ENCODE measurements around the gene CRKL. TPM values are rescaled to one million over a fixed set of nuclear protein-coding genes. Genes with fewer than 3 reads are reported as not detected.

CRKL gene
- total RNA-seq, 1 experiment from 2014 or later = 87.7 TPM

GRCh38 chr22:20965888-20966855, 49.0 kb downstream of the CRKL start:
- Histone ChIP-seq H3K9ac (ENCODE audit: low read length) (no peak overlapping the region), H3K36me3 (ENCODE audit: control insufficient read depth in 1 of 2, insufficient read depth in 2 of 2, low read length in 2 of 2) (no peaks in the 10 kb centered on the region), H3K9me3 (ENCODE audit: control insufficient read depth in 1 of 2, insufficient read depth in 1 of 2, low read depth in 1 of 2, low read length in 2 of 2) (no peaks in the 10 kb centered on the region), H3K4me3 (replicated peaks in 1 of 2; ENCODE audit: low read depth in 1 of 2, low read length in 2 of 2) (no peak overlapping the region), H3K4me2 (ENCODE audit: low read length) (no peak overlapping the region), H4K20me1 (ENCODE audit: insufficient read depth) (no peaks in the 10 kb centered on the region), H3K27ac (ENCODE audit: low read depth, low read length) (no peak overlapping the region), H3K9me2 (ENCODE audit: insufficient read depth) (no peaks in the 10 kb centered on the region), H3K27me3 (ENCODE audit: insufficient read depth, low read length) (no peaks in the 10 kb centered on the region), H3K4me1 (ENCODE audit: control insufficient read depth in 1 of 2, insufficient read depth in 2 of 2, low read length in 2 of 2) (peaks cover 0 to 4% of the 10 kb centered on the region in 2 experiments; a peak in 1 of 4 replicates), H2AFZ (ENCODE audit: low read depth, low read length, poor library complexity, severe bottlenecking) (no peak overlapping the region), H3K79me2 (ENCODE audit: insufficient read depth, low read length) (no peaks in the 10 kb centered on the region)
- no peak for ATAC-seq
- RAD21 ChIA-PET (ENCODE audit: low non-redundant PET in 1 of 2, low total read pairs in 2 of 2, uncharacterized antibody in 2 of 2, unreplicated experiment in 2 of 2) = no interaction called here
- TF ChIP-seq JUND (IDR thresholded peaks at IDR 0.05) (no peak), ATF3 (IDR thresholded peaks at IDR 0.05) (no peak)
- BruUV-seq (replicated peaks) = no TSS peak
- CTCF ChIA-PET = no interaction called here
- intact Hi-C loops (cut with micrococcal nuclease) = no loop called here
- POLR2A ChIA-PET = no interaction called here
- no peak for DNase-seq (ENCODE audit: low read depth, low spot score)

- H3K4me1 ChIP-seq (ENCODE audit: control insufficient read depth in 1 of 2, insufficient read depth in 2 of 2, low read length in 2 of 2) = no peaks in the 10 kb centered on the region
- ChIA-PET CTCF (no interaction called here), RAD21 (ENCODE audit: low non-redundant PET in 1 of 2, low total read pairs in 2 of 2, uncharacterized antibody in 2 of 2, unreplicated experiment in 2 of 2) (no interaction called here), POLR2A (no interaction called here)
- H3K9ac ChIP-seq (ENCODE audit: low read length) = no peak within 1 kb of the TSS
- H4K20me1 ChIP-seq (ENCODE audit: insufficient read depth) = no peaks in the 10 kb centered on the region
- no peaks in the 10 kb centered on the region for H3K9me2 ChIP-seq (ENCODE audit: insufficient read depth)
- no peak within 1 kb of the TSS for H3K27ac ChIP-seq (ENCODE audit: low read depth, low read length)
- H3K36me3 ChIP-seq (ENCODE audit: control insufficient read depth in 1 of 2, insufficient read depth in 2 of 2, low read length in 2 of 2) = no peaks in the 10 kb centered on the region
- intact Hi-C loops (cut with micrococcal nuclease) = no loop called here
- H3K79me2 ChIP-seq (ENCODE audit: insufficient read depth, low read length) = no peaks in the 10 kb centered on the region
- H3K27me3 ChIP-seq (ENCODE audit: insufficient read depth, low read length) = no peaks in the 10 kb centered on the region
- H3K4me3 ChIP-seq (replicated peaks in 1 of 2; ENCODE audit: low read depth in 1 of 2, low read length in 2 of 2) = no peak within 1 kb of the TSS
- H2AFZ ChIP-seq (ENCODE audit: low read depth, low read length, poor library complexity, severe bottlenecking) = no peak within 1 kb of the TSS
- no TSS peak for BruUV-seq (replicated peaks)
- no peak within 1 kb of the TSS for H3K4me2 ChIP-seq (ENCODE audit: low read length)
- no peak for DNase-seq (ENCODE audit: low read depth, low spot score)
- no peaks in the 10 kb centered on the region for H3K9me3 ChIP-seq (ENCODE audit: control insufficient read depth in 1 of 2, insufficient read depth in 1 of 2, low read depth in 1 of 2, low read length in 2 of 2)
- no peak for ATAC-seq
- TF ChIP-seq RAD21 (IDR thresholded peaks at IDR 0.05; ENCODE audit: low read depth) = no peak
- TF ChIP-seq SRF (IDR thresholded peaks at IDR 0.05; ENCODE audit: low read depth) = no peak
- TF ChIP-seq ZNF274 (IDR thresholded peaks at IDR 0.05; ENCODE audit: low read depth, low read length) = no peak
- no peak for TF ChIP-seq MAX (IDR thresholded peaks at IDR 0.05)
- no peak for TF ChIP-seq REST (IDR thresholded peaks at IDR 0.05; ENCODE audit: low read depth)
- TF ChIP-seq ZBTB33 (IDR thresholded peaks at IDR 0.05; ENCODE audit: extremely low read depth, insufficient replicate concordance, low read length) = no peak
- no peak for TF ChIP-seq YY1 (IDR thresholded peaks at IDR 0.05; ENCODE audit: extremely low read depth, insufficient replicate concordance, low read depth, low read length)
- no peak for TF ChIP-seq SIN3A (IDR thresholded peaks at IDR 0.05; ENCODE audit: low read depth)
- no peak for TF ChIP-seq ATF3 (IDR thresholded peaks at IDR 0.05)
- no peak for TF ChIP-seq JUND (IDR thresholded peaks at IDR 0.05)
These were observed 49.9 kb downstream of the CRKL start, which contains the start of gene AIFM3 for GRCh38 chr22:20966883-20967696. TSS of gene AIFM3 (plus strand) at chr22:20967255. CDS start at chr22:20967945, 690 bp downstream.

Data from HCT116 (cell line).